B cell (primary cell): ENCODE results near the gene PFKM. TPM values are rescaled to one million over a fixed set of nuclear protein-coding genes. Genes with fewer than 3 reads are reported as not detected.

ENCODE experiments used
- ATAC-seq: fragments of 200-7000 bp; cut with Tn5 transposase; one replicate; pipeline ENCODE4 v1.10.0; 2021; ENCODE audit warnings: low read depth, mild to moderate bottlenecking, moderate number of reproducible peaks, moderate library complexity
- CTCF ChIA-PET: fragments of 350-600 bp; sonication (Branson Sonifier 250); formaldehyde crosslinking; loops from one replicate; lab custom pipeline; 2021; ENCODE audit warnings: antibody characterized with exemption, inconsistent platforms; lab: Charles Lee
- POLR2A ChIA-PET: fragments of 350-600 bp; sonication (Branson Sonifier 250); formaldehyde crosslinking; loops from one replicate; lab custom pipeline; 2021; ENCODE audit warnings: antibody characterized with exemption; lab: Charles Lee
- DNase-seq: peaks from one replicate; pipeline ENCODE4 v3.0.0; 2013
- H2AFZ ChIP-seq: 2 replicates; pipeline ENCODE4 v1.6.1; 2012; ENCODE audit warnings: mild to moderate bottlenecking, low read depth, low read length; ENCODE audit not compliant: insufficient read depth, poor library complexity, severe bottlenecking
- H3K27ac ChIP-seq, 2 donors: 1 replicate in 1 of 2; 2 replicates in 1 of 2; pipeline ENCODE4 v1.5.1; 2012 to 2013; ENCODE audit warnings: low read length in 2 of 2, mild to moderate bottlenecking in 2 of 2, moderate library complexity in 1 of 2
- H3K27me3 ChIP-seq, 4 experiments: fragments of 200-600 bp in 1 of 4; sonication (generic) in 1 of 4; replicated peaks in 1 of 4; 1 replicate in 2 of 4; 2 replicates in 2 of 4; pipeline versions ENCODE4 v1.6.1 to v1.7.0; 2013 to 2016; ENCODE audit warnings: low read length in 3 of 4, mild to moderate bottlenecking in 2 of 4, mixed read lengths in 1 of 4, moderate library complexity in 1 of 4; ENCODE audit not compliant: insufficient read depth in 4 of 4, control insufficient read depth in 3 of 4; ENCODE audit errors: control extremely low read depth in 1 of 4
- H3K36me3 ChIP-seq, 2 experiments: replicated peaks in 1 of 2; 1 replicate in 1 of 2; 2 replicates in 1 of 2; pipeline versions ENCODE4 v1.6.1 to v1.7.1; 2013; ENCODE audit warnings: low read length in 1 of 2; ENCODE audit not compliant: insufficient read depth in 2 of 2, control insufficient read depth in 1 of 2; ENCODE audit errors: control extremely low read depth in 1 of 2, extremely low read depth in 1 of 2
- H3K4me1 ChIP-seq, 2 donors: fragments of 200-600 bp in 1 of 2; sonication (generic) in 1 of 2; 1 replicate in 1 of 2; 2 replicates in 1 of 2; pipeline versions ENCODE4 v1.5.1 to v1.6.1; 2013 to 2017; ENCODE audit warnings: low read length in 2 of 2; ENCODE audit not compliant: control insufficient read depth in 2 of 2, insufficient read depth in 2 of 2
- H3K4me2 ChIP-seq: replicated peaks from 2 replicates; pipeline ENCODE3; 2012; ENCODE audit warnings: mild to moderate bottlenecking, low read depth, low read length; ENCODE audit not compliant: poor library complexity, severe bottlenecking
- H3K4me3 ChIP-seq, 5 experiments: fragments of 200-600 bp in 1 of 5; sonication (generic) in 1 of 5; 1 replicate in 3 of 5; 2 replicates in 2 of 5; pipeline versions ENCODE4 v1.5.1 to v1.7.0; 2011 to 2016; ENCODE audit warnings: low read length in 4 of 5, mild to moderate bottlenecking in 4 of 5, low read depth in 2 of 5, control low read depth in 1 of 5, moderate library complexity in 1 of 5; ENCODE audit not compliant: insufficient read depth in 1 of 5; ENCODE audit errors: control extremely low read depth in 1 of 5, extremely low read depth in 1 of 5
- H3K79me2 ChIP-seq: fragments of 200-600 bp; sonication (generic); one replicate; pipeline ENCODE4 v1.6.0; 2016; ENCODE audit warnings: low read length; ENCODE audit not compliant: control insufficient read depth, insufficient read depth
- H3K9ac ChIP-seq: fragments of 200-600 bp; sonication (generic); 2 replicates; pipeline ENCODE4 v1.6.1; 2017; ENCODE audit warnings: mild to moderate bottlenecking, low read length, moderate library complexity
- H3K9me3 ChIP-seq, 3 donors: one replicate each; pipeline versions ENCODE4 v1.6.1 to v1.7.1; 2013; ENCODE audit warnings: low read length in 2 of 3; ENCODE audit not compliant: control insufficient read depth in 2 of 3, insufficient read depth in 1 of 3; ENCODE audit errors: control extremely low read depth in 1 of 3
- H4K20me1 ChIP-seq: 2 replicates; pipeline ENCODE4 v1.6.0; 2012; ENCODE audit warnings: mild to moderate bottlenecking, low read length; ENCODE audit not compliant: insufficient read depth, control insufficient read depth, poor library complexity, severe bottlenecking
- H3K27ac Mint-ChIP-seq: one replicate; pipeline ENCODE4 v1.8.0; 2021; ENCODE audit warnings: mixed read lengths
- H3K27me3 Mint-ChIP-seq: one replicate; pipeline ENCODE4 v1.8.0; 2021; ENCODE audit warnings: mixed read lengths
- H3K4me1 Mint-ChIP-seq: one replicate; pipeline ENCODE4 v1.8.0; 2021; ENCODE audit warnings: mixed read lengths
- H3K4me3 Mint-ChIP-seq: one replicate; pipeline ENCODE4 v1.8.0; 2021; ENCODE audit warnings: mixed read lengths
- H3K9me3 Mint-ChIP-seq: one replicate; pipeline ENCODE4 v1.8.0; 2022; ENCODE audit warnings: mixed read lengths; ENCODE audit not compliant: insufficient read depth
- CTCF ChIP-seq: fragments of 200-600 bp; IDR thresholded peaks from one replicate; pipeline ENCODE4 v1.8.0; 2022; ENCODE audit warnings: antibody characterized with exemption, mild to moderate bottlenecking
- EZH2 ChIP-seq: IDR thresholded peaks from 2 replicates; pipeline ENCODE4 v1.6.1; 2012; ENCODE audit warnings: borderline replicate concordance, low read depth, mild to moderate bottlenecking, moderate library complexity, low read length; ENCODE audit not compliant: insufficient read depth, poor library complexity, severe bottlenecking
- WGBS: methylation state at CpG from one replicate; pipeline ENCODE4 v1.1.5; 2013; ENCODE audit warnings: missing lambda C conversion rate; ENCODE audit not compliant: insufficient coverage; 5-methylcytosine and 5-hydroxymethylcytosine counted together
- intact Hi-C: fragments of 100-400 bp; cut with micrococcal nuclease; formaldehyde crosslinking; loops from one replicate; pipeline ENCODE4 v1.10.0; 2022
- polyA plus RNA-seq: library from polyadenylated mRNA; depleted of rRNA; stranded (reverse); fragments of >200 nt; gene quantifications from 2 replicates; pipeline ENCODE4 v1.2.3, GENCODE V29; 2012
- total RNA-seq, 2 donors: library from RNA; stranded (reverse); fragments of 120-200 nt in 1 of 2; gene quantifications; 1 replicate in 1 of 2; 2 replicates in 1 of 2; pipeline versions ENCODE4 v1.2.3 to v1.2.4, GENCODE V29; 2013 to 2022

Gene PFKM
- total and polyA plus RNA-seq, 2 donors (not counting 1 experiment from before 2014, with no cell fraction given) = 20.3 to 43.0 TPM

GRCh38 chr12:48119834-48120195 is 651 bp downstream of the PFKM start:
- H3K9ac ChIP-seq = peak overlapping the region; percentile 77
- peak overlapping the region; percentile 87 for H2AFZ ChIP-seq
- peak overlapping the region; percentile 79 for H3K4me2 ChIP-seq
- ChIA-PET CTCF (interaction anchor here (0.9 to 2.9 kb wide), 4 partner anchors 13 to 63 kb away, joined by 3 to 18 read pairs (median 6); partner anchors contain the start of genes ASB8, CCDC184 and SENP1), POLR2A (interaction anchor here (0.6 to 1.4 kb wide), 3 partner anchors 11 to 63 kb away, joined by 3 to 7 read pairs (median 3); partner anchors contain the start of gene ASB8)
- peaks cover 0 to 8% of the 10 kb centered on the region in 2 experiments for H3K36me3 ChIP-seq
- no peak overlapping the region for H3K27ac ChIP-seq
- no peak for TF ChIP-seq EZH2
- no peak for TF ChIP-seq CTCF
- H4K20me1 ChIP-seq = no peaks in the 10 kb centered on the region
- H3K79me2 ChIP-seq = peaks cover 8% of the 10 kb centered on the region
- H3K27me3 ChIP-seq = no peaks in the 10 kb centered on the region
- H3K9me3 ChIP-seq = no peaks in the 10 kb centered on the region
- H3K4me1 Mint-ChIP-seq = peaks cover 19% of the 10 kb centered on the region
- 0% methylated on average over 1 of the region's 5 CpGs for WGBS
- no peak for ATAC-seq
- no peak for DNase-seq
- peak overlapping the region; percentile 16 for H3K27ac Mint-ChIP-seq
- H3K4me1 ChIP-seq = peaks cover 7 to 12% of the 10 kb centered on the region in 2 donors
- H3K9me3 Mint-ChIP-seq = no peaks in the 10 kb centered on the region
- H3K27me3 Mint-ChIP-seq = no peaks in the 10 kb centered on the region
- peak overlapping the region; percentile 51 to 94 (median 86) for H3K4me3 ChIP-seq
- peak overlapping the region; percentile 96 for H3K4me3 Mint-ChIP-seq
- intact Hi-C loops = loop anchor here (1.0 kb wide), 2 partner anchors 14 to 37 kb away; partner anchors contain the start of genes ASB8 and SENP1

- ChIA-PET POLR2A (no interaction called here), CTCF (interaction anchor here (1.0 to 2.9 kb wide), 2 partner anchors 15 to 131 kb away, joined by 3 to 18 read pairs; partner anchors contain the start of gene SENP1)
- Histone ChIP-seq H3K36me3 (peaks cover 0 to 8% of the 10 kb centered on the region in 2 experiments), H3K4me2 (no peak overlapping the region), H4K20me1 (no peaks in the 10 kb centered on the region), H3K9ac (no peak overlapping the region), H3K4me3 (no peak overlapping the region), H3K79me2 (peaks cover 8% of the 10 kb centered on the region), H3K27me3 (no peaks in the 10 kb centered on the region), H3K9me3 (no peaks in the 10 kb centered on the region), H2AFZ (no peak overlapping the region), H3K27ac (no peak overlapping the region), H3K4me1 (peaks cover 7 to 12% of the 10 kb centered on the region in 2 donors)
- H3K27me3 Mint-ChIP-seq = no peaks in the 10 kb centered on the region
- TF ChIP-seq CTCF = no peak
- no peak for TF ChIP-seq EZH2
- intact Hi-C loops = no loop called here
- H3K4me1 Mint-ChIP-seq = peaks cover 19% of the 10 kb centered on the region
- ATAC-seq = no peak
- 100% methylated on average over 1 of the region's 1 CpG for WGBS
- no peaks in the 10 kb centered on the region for H3K9me3 Mint-ChIP-seq
- H3K4me3 Mint-ChIP-seq = no peak overlapping the region
- no peak overlapping the region for H3K27ac Mint-ChIP-seq
- DNase-seq = no peak
Measured at GRCh38 chr12:48121522-48121921, 2.4 kb downstream of the PFKM start.
